GM12872 (cell line): ENCODE measurements around the gene NKX6-1.

ENCODE experiments used
- CTCF ChIP-seq: IDR thresholded peaks from 3 replicates; pipeline ENCODE4 v1.5.1; 2011; ENCODE audit warnings: low read depth, mild to moderate bottlenecking, low read length, moderate library complexity; ENCODE audit not compliant: insufficient read depth

Gene NKX6-1

GRCh38 chr4:84498203-84498934 lies 723 bp downstream of the NKX6-1 start:
- TF ChIP-seq CTCF = no peak

- TF ChIP-seq CTCF = no peak
Observed at GRCh38 chr4:84497504-84498202, 1.4 kb downstream of the NKX6-1 start.

- TF ChIP-seq CTCF = no peak
Observed at GRCh38 chr4:84496706-84497503, 2.2 kb downstream of the NKX6-1 start.

GRCh38 chr4:84496331-84496705 lies 2.8 kb downstream of the NKX6-1 start:
- no peak for TF ChIP-seq CTCF

- TF ChIP-seq CTCF = no peak
Observed at GRCh38 chr4:84495794-84496261, 3.3 kb downstream of the NKX6-1 start.

GRCh38 chr4:84495118-84495793 lies 3.8 kb downstream of the NKX6-1 start:
- no peak for TF ChIP-seq CTCF

GRCh38 chr4:84494531-84494930 lies 4.6 kb downstream of the NKX6-1 start:
- TF ChIP-seq CTCF = no peak
